ENCODE results near the gene C11orf52. TPM values are rescaled to one million over a fixed set of nuclear protein-coding genes. Genes with fewer than 3 reads are reported as not detected.

C11orf52 gene
- total RNA-seq, 4 donors from 2014 or later = 1.8 to 6.9 (median 2.9) TPM

GRCh38 chr11:111961389-111962300 is 42.9 kb downstream of the C11orf52 start:
- no peaks in the 10 kb centered on the region for H3K9me3 ChIP-seq
- H3K4me3 ChIP-seq = no peak overlapping the region
- TF ChIP-seq POLR2A (IDR thresholded peaks at IDR 0.05; ENCODE audit: low read depth) = no peak
- no peak for TF ChIP-seq POLR2AphosphoS5 (IDR thresholded peaks at IDR 0.05)
- TF ChIP-seq EP300 (IDR thresholded peaks at IDR 0.05) = no peak
- no peak for TF ChIP-seq CTCF (IDR thresholded peaks at IDR 0.05)
- 86% methylated on average over 6 of the region's 6 CpGs for WGBS
- intact Hi-C loops (cut with DNase I) = no loop called here
- peaks cover 0 to 3% (median 0%) of the 10 kb centered on the region in 4 donors for H3K4me1 ChIP-seq
- no peak overlapping the region for H3K27ac ChIP-seq (replicated peaks in 1 of 4)
- no peaks in the 10 kb centered on the region for H3K27me3 ChIP-seq
- peaks cover 0 to 18% (median 2%) of the 10 kb centered on the region in 4 donors for H3K36me3 ChIP-seq
- no peak for DNase-seq (ENCODE audit: extremely low spot score)

- H3K27me3 ChIP-seq = no peaks in the 10 kb centered on the region
- intact Hi-C loops (cut with DNase I) = no loop called here
- H3K4me3 ChIP-seq = no peak overlapping the region
- DNase-seq (ENCODE audit: extremely low spot score) = no peak
- H3K9me3 ChIP-seq = no peaks in the 10 kb centered on the region
- no peaks in the 10 kb centered on the region for H3K4me1 ChIP-seq
- H3K27ac ChIP-seq (replicated peaks in 1 of 4) = no peak overlapping the region
- 84% methylated on average over 5 of the region's 5 CpGs for WGBS
- TF ChIP-seq CTCF (IDR thresholded peaks at IDR 0.05) = no peak
- TF ChIP-seq POLR2AphosphoS5 (IDR thresholded peaks at IDR 0.05) = no peak
- peaks cover 0 to 21% (median 2%) of the 10 kb centered on the region in 4 donors for H3K36me3 ChIP-seq
Observed at GRCh38 chr11:111963931-111964340, 45.2 kb downstream of the C11orf52 start.

- DNase-seq (ENCODE audit: extremely low spot score) = no peak
- WGBS = 98% methylated on average over 5 of the region's 5 CpGs
- no peaks in the 10 kb centered on the region for H3K9me3 ChIP-seq
- H3K27ac ChIP-seq (replicated peaks in 1 of 4) = no peak overlapping the region
- H3K27me3 ChIP-seq = no peaks in the 10 kb centered on the region
- intact Hi-C loops (cut with DNase I) = no loop called here
- no peak for TF ChIP-seq EP300 (IDR thresholded peaks at IDR 0.05)
- TF ChIP-seq POLR2A (IDR thresholded peaks at IDR 0.05; ENCODE audit: low read depth) = no peak
- no peak for TF ChIP-seq POLR2AphosphoS5 (IDR thresholded peaks at IDR 0.05)
- no peak for TF ChIP-seq CTCF (IDR thresholded peaks at IDR 0.05)
- H3K4me1 ChIP-seq = no peaks in the 10 kb centered on the region
- H3K4me3 ChIP-seq = no peak overlapping the region
- H3K36me3 ChIP-seq = peaks cover 0 to 30% (median 3%) of the 10 kb centered on the region in 4 donors
Observed at GRCh38 chr11:111966678-111967077, 48.0 kb downstream of the C11orf52 start.

GRCh38 chr11:111967649-111968048 is 48.9 kb downstream of the C11orf52 start:
- H3K4me1 ChIP-seq = no peaks in the 10 kb centered on the region
- intact Hi-C loops (cut with DNase I) = no loop called here
- no peaks in the 10 kb centered on the region for H3K27me3 ChIP-seq
- H3K9me3 ChIP-seq = no peaks in the 10 kb centered on the region
- 67% methylated on average over 6 of the region's 6 CpGs for WGBS
- TF ChIP-seq EP300 (IDR thresholded peaks at IDR 0.05) (no peak), POLR2A (IDR thresholded peaks at IDR 0.05; ENCODE audit: low read depth) (no peak), POLR2AphosphoS5 (IDR thresholded peaks at IDR 0.05) (no peak), CTCF (IDR thresholded peaks at IDR 0.05) (no peak)
- H3K36me3 ChIP-seq = peaks cover 0 to 40% (median 5%) of the 10 kb centered on the region in 4 donors
- no peak for DNase-seq (ENCODE audit: extremely low spot score)
- no peak overlapping the region for H3K4me3 ChIP-seq
- H3K27ac ChIP-seq (replicated peaks in 1 of 4) = no peak overlapping the region

Data from esophagus muscularis mucosa (tissue), 4 donors.